GM12878 (cell line): ENCODE measurements around the gene NBDY. TPM values are rescaled to one million over a fixed set of nuclear protein-coding genes. Genes with fewer than 3 reads are reported as not detected.

ENCODE experiments used
- ATAC-seq: fragments of 200-7000 bp; cut with Tn5 transposase; 3 replicates; pipeline ENCODE4 v1.9.1; 2020; ENCODE audit warnings: mild to moderate bottlenecking, moderate library complexity
- BruUV-seq: library from RNA; stranded (reverse); fragments of 400-500 nt; replicated peaks from 2 replicates; lab custom pipeline; 2021; lab: Mats Ljungman, UMichigan
- CTCF ChIA-PET: fragments of 300-600 bp; sonication (Branson Sonifier 250); formaldehyde crosslinking; extraction: SDS; loops from one replicate; lab custom pipeline; 2021; ENCODE audit warnings: inconsistent platforms; lab: Yijun Ruan, JAX
- POLR2A ChIA-PET: fragments of 350-600 bp; formaldehyde crosslinking; extraction: SDS; loops from one replicate; lab custom pipeline; 2021; ENCODE audit warnings: inconsistent platforms; lab: Charles Lee
- RAD21 ChIA-PET: fragments of 300-600 bp; sonication (Branson Sonifier 250); formaldehyde crosslinking; loops from one replicate; lab custom pipeline; 2023; ENCODE audit warnings: antibody characterized with exemption; ENCODE audit not compliant: unreplicated experiment; lab: Charles Lee
- SMC1A ChIA-PET: fragments of 300-600 bp; sonication (Branson Sonifier 250); formaldehyde crosslinking; loops from one replicate; lab custom pipeline; 2023; ENCODE audit not compliant: unreplicated experiment, uncharacterized antibody; lab: Charles Lee
- DNase-seq: peaks from one replicate; pipeline ENCODE4 v3.0.0-alpha.2; 2011; ENCODE audit warnings: low read depth, low spot score
- FAIRE-seq: peaks from 3 replicates; lab custom pipeline; 2011; peaks lifted over from hg19 to GRCh38; lab: Jason Lieb, UNC
- H2AFZ ChIP-seq: 2 replicates; pipeline ENCODE4 v1.6.0; 2011; ENCODE audit warnings: low read depth, low read length, control low read depth; ENCODE audit not compliant: control insufficient read depth
- H3K27ac ChIP-seq: 2 replicates; pipeline ENCODE4 v1.5.1; 2011; ENCODE audit warnings: control low read depth; ENCODE audit not compliant: control insufficient read depth, insufficient read depth
- H3K27me3 ChIP-seq, 2 experiments: replicated peaks in 1 of 2; 2 replicates each; pipeline versions ENCODE4 v1.6.0 to v1.6.1; 2011; ENCODE audit warnings: low read length in 1 of 2; ENCODE audit not compliant: control insufficient read depth in 2 of 2, insufficient read depth in 2 of 2
- H3K36me3 ChIP-seq, 2 experiments: 2 replicates each; pipeline ENCODE4 v1.5.1; 2011; ENCODE audit warnings: low read length in 1 of 2; ENCODE audit not compliant: control insufficient read depth in 2 of 2, insufficient read depth in 2 of 2
- H3K4me1 ChIP-seq: 2 replicates; pipeline ENCODE4 v1.6.1; 2011; ENCODE audit warnings: mild to moderate bottlenecking, low read length, moderate library complexity, mixed read lengths; ENCODE audit not compliant: control insufficient read depth, insufficient read depth
- H3K4me2 ChIP-seq: 2 replicates; pipeline ENCODE4 v1.6.0; 2011; ENCODE audit warnings: control low read depth; ENCODE audit not compliant: control insufficient read depth, insufficient read depth
- H3K4me3 ChIP-seq: fragments of 200-600 bp; sonication (generic); 2 replicates; pipeline ENCODE4 v1.5.1; 2016
- H3K79me2 ChIP-seq: 2 replicates; pipeline ENCODE4 v1.6.0; 2011; ENCODE audit warnings: low read length; ENCODE audit not compliant: control insufficient read depth, insufficient read depth
- H3K9ac ChIP-seq: 2 replicates; pipeline ENCODE4 v1.8.0; 2011; ENCODE audit warnings: low read length, control low read depth, mixed read lengths; ENCODE audit not compliant: control insufficient read depth, insufficient read depth
- H3K9me3 ChIP-seq: replicated peaks from 3 replicates; pipeline ENCODE4 v1.5.1; 2011; ENCODE audit warnings: mild to moderate bottlenecking, low read length; ENCODE audit not compliant: control insufficient read depth, insufficient read depth
- H4K20me1 ChIP-seq: 2 replicates; pipeline ENCODE4 v1.6.0; 2011; ENCODE audit not compliant: control insufficient read depth, insufficient read depth
- CBX5 ChIP-seq: sonication (generic); IDR thresholded peaks from 2 replicates; pipeline ENCODE4 v1.6.1; 2016; ENCODE audit warnings: low read depth, moderate library complexity, mild to moderate bottlenecking, inconsistent platforms
- CEBPB ChIP-seq, 2 experiments: fragments of 150-350 bp in 1 of 2; IDR thresholded peaks; 2 replicates each; pipeline ENCODE4 v1.6.1; 2012 to 2014; ENCODE audit warnings: low read depth in 2 of 2, low read length in 2 of 2, borderline replicate concordance in 1 of 2, inconsistent platforms in 1 of 2
- E2F8 ChIP-seq: fragments of 450-650 bp; IDR thresholded peaks from 2 replicates; pipeline ENCODE4 v1.6.1; 2018; ENCODE audit warnings: mild to moderate bottlenecking, low read depth, moderate library complexity; ENCODE audit not compliant: partially characterized antibody
- FOXM1 ChIP-seq: IDR thresholded peaks from 2 replicates; pipeline ENCODE4 v1.6.1; 2012; ENCODE audit warnings: low read depth, mild to moderate bottlenecking, inconsistent platforms, low read length, moderate library complexity
- GABPA ChIP-seq: IDR thresholded peaks from 2 replicates; pipeline ENCODE4 v1.6.1; 2014; ENCODE audit warnings: antibody characterized with exemption, low read depth, mild to moderate bottlenecking, inconsistent platforms
- JUND ChIP-seq: IDR thresholded peaks from 2 replicates; pipeline ENCODE4 v1.6.1; 2012; ENCODE audit warnings: low read depth, mild to moderate bottlenecking, low read length, improper control_type of control experiment, moderate library complexity
- POLR2A ChIP-seq: IDR thresholded peaks from 2 replicates; pipeline ENCODE4 v1.6.1; 2011; ENCODE audit warnings: low read depth, mild to moderate bottlenecking, low read length
- POLR2AphosphoS2 ChIP-seq: IDR thresholded peaks from 2 replicates; pipeline ENCODE4 v1.6.1; 2011; ENCODE audit warnings: low read depth, mild to moderate bottlenecking, low read length, improper control_type of control experiment, moderate library complexity
- POU2F2 ChIP-seq: IDR thresholded peaks from 3 replicates; pipeline ENCODE4 v1.6.1; 2011; ENCODE audit warnings: low read depth, mild to moderate bottlenecking, low read length, borderline replicate concordance
- RUNX3 ChIP-seq: IDR thresholded peaks from 2 replicates; pipeline ENCODE4 v1.6.1; 2012; ENCODE audit warnings: low read length, inconsistent platforms
- SIX5 ChIP-seq: IDR thresholded peaks from 2 replicates; pipeline ENCODE4 v1.6.1; 2011; ENCODE audit warnings: mild to moderate bottlenecking, low read depth, low read length, moderate library complexity; ENCODE audit not compliant: severe bottlenecking
- SREBF2 ChIP-seq: IDR thresholded peaks from 2 replicates; pipeline ENCODE4 v1.6.1; 2012; ENCODE audit warnings: mild to moderate bottlenecking, low read length
- STAT1 ChIP-seq: fragments of 450-650 bp; conservative IDR thresholded peaks from 2 replicates; pipeline ENCODE4 v1.6.1; 2014; ENCODE audit warnings: antibody characterized with exemption, mild to moderate bottlenecking
- STAT3 ChIP-seq: IDR thresholded peaks from 2 replicates; pipeline ENCODE4 v1.6.1; 2011; ENCODE audit warnings: low read depth, low read length, improper control_type of control experiment
- SUZ12 ChIP-seq: fragments of 200-600 bp; sonication (generic); IDR thresholded peaks from one replicate; pipeline ENCODE4 v1.6.1; 2018; ENCODE audit warnings: antibody characterized with exemption, mild to moderate bottlenecking; ENCODE audit not compliant: unreplicated experiment
- YBX1 ChIP-seq: fragments of 450-650 bp; IDR thresholded peaks from 2 replicates; pipeline ENCODE4 v1.6.1; 2016; ENCODE audit warnings: antibody characterized with exemption
- WGBS: methylation state at CpG from one replicate; pipeline ENCODE4 v1.1.6; 2016; ENCODE audit warnings: low lambda C conversion rate; ENCODE audit not compliant: insufficient replicate concordance, insufficient coverage; ENCODE audit errors: missing lambda C conversion rate; 5-methylcytosine and 5-hydroxymethylcytosine counted together
- in situ Hi-C: fragments of 300-500 bp; cut with MboI; formaldehyde crosslinking; loops from 9 replicates; pipeline ENCODE4 v1.14.3; 2018; ENCODE audit warnings: mixed read lengths
- intact Hi-C: fragments of 100-400 bp; cut with micrococcal nuclease; formaldehyde crosslinking; loops from one replicate; pipeline ENCODE4 v1.14.2; 2022; ENCODE audit not compliant: unreplicated experiment
- polyA plus RNA-seq, 11 experiments: library from polyadenylated mRNA; depleted of rRNA in 4 of 11; unstranded in 6 of 11; stranded (reverse) in 5 of 11; fragments of >200 nt; fragmentation: Nextera tagmentation in 4 of 11; fragmentation: Illumina TruSeq in 1 of 11; extraction: Ambion mirVana in 4 of 11; extraction: Trizol in 1 of 11; gene quantifications; 1 replicate in 1 of 11; 2 replicates in 10 of 11; pipeline versions ENCODE4 v1.2.1 to v1.2.3, GENCODE V29; 2011 to 2016; ENCODE audit warnings: inconsistent platforms in 2 of 11, missing spikeins in 2 of 11, low read depth in 1 of 11
- total RNA-seq, 4 experiments: library from RNA; depleted of rRNA in 3 of 4; stranded (reverse); fragments of >200 nt in 3 of 4; fragmentation: Illumina TruSeq in 1 of 4; extraction: Trizol in 1 of 4; gene quantifications; 2 replicates each; pipeline versions ENCODE4 v1.2.1 to v1.2.3, GENCODE V29; 2013 to 2021
- TF ChIP-seq, protein P1 (sequence below): IDR thresholded peaks from 2 replicates; pipeline ENCODE4 v1.6.1; 2012; ENCODE audit warnings: low read depth, low read length, improper control_type of control experiment

The NBDY gene
- total and polyA plus RNA-seq, 10 of the 15 experiments (the other 5 are each of a cell fraction or from before 2014, with no cell fraction given), result 10.8 to 122 (median 61.5) TPM

GRCh38 chrX:56746996-56747395 lies 18.0 kb downstream of the NBDY start:
- ChIA-PET SMC1A (interaction anchor here (1.0 to 1.1 kb wide), 2 partner anchors 16 to 232 kb away, joined by 3 read pairs; no protein-coding TSS in a partner anchor), CTCF (interaction anchor here (1.4 to 1.5 kb wide), 2 partner anchors 13 to 18 kb away, joined by 3 to 4 read pairs; no protein-coding TSS in a partner anchor)
- DNase-seq (no peak), FAIRE-seq (no peak)
- in situ Hi-C loops, result loop anchor here (25.0 kb wide), 2 partner anchors 185 to 1035 kb away; partner anchors contain the start of genes RRAGB and UBQLN2
- no TSS peak for BruUV-seq
- 42% methylated on average over 1 of the region's 1 CpG for WGBS
- no peak overlapping the region for H2AFZ ChIP-seq
- TF ChIP-seq RUNX3, result no peak
- TF ChIP-seq CBX5, result no peak
- TF ChIP-seq GABPA, result no peak
- no peak for TF ChIP-seq STAT3
- TF ChIP-seq JUND, result no peak
- TF ChIP-seq SREBF2, result no peak
- no peak for TF ChIP-seq SIX5
- TF ChIP-seq POU2F2, result no peak
- TF ChIP-seq, all 136 proteins: peak for 0
- no peaks in the 10 kb centered on the region; the same call in 1 of the 2 replicates for H3K79me2 ChIP-seq
- intact Hi-C loops, result no loop called here
- no peaks in the 10 kb centered on the region for H4K20me1 ChIP-seq
- H3K27ac ChIP-seq, result no peak overlapping the region
- H3K4me1 ChIP-seq, result no peaks in the 10 kb centered on the region
- H3K9me3 ChIP-seq, result no peaks in the 10 kb centered on the region; the same call in 2 of the 3 replicates
- H3K4me2 ChIP-seq, result no peak overlapping the region
- RAD21 ChIA-PET, result no interaction called here
- H3K36me3 ChIP-seq, result no peaks in the 10 kb centered on the region
- H3K9ac ChIP-seq, result no peak overlapping the region
- ATAC-seq, result no peak
- H3K4me3 ChIP-seq, result no peak overlapping the region
- no peaks in the 10 kb centered on the region; a peak in 1 of 4 replicates for H3K27me3 ChIP-seq
- POLR2A ChIA-PET, result no interaction called here

DNA sequence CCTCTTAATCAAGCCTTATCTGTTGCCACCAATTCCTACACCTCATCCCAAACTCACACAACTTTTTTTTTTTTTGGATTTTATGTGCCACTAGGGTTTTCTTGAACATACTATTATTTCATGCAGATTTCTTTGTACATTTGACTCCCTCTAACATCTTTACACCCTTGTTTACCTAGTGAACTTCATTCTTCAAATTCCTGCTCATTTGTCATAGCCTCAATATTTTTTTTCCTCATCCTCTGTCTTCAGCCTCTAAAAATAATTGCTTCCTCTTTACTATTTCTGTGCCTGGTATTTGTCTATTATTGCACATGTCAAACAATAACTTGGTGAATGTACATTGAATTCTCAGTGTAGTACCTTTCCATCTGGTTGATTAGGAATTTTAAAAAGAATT lies 22.0 kb downstream of the NBDY start:
- Histone ChIP-seq H3K4me2 (no peak overlapping the region), H3K36me3 (no peaks in the 10 kb centered on the region), H3K9ac (no peak overlapping the region), H3K4me3 (no peak overlapping the region), H4K20me1 (no peaks in the 10 kb centered on the region), H3K9me3 (no peaks in the 10 kb centered on the region; the same call in 2 of the 3 replicates), H3K4me1 (no peaks in the 10 kb centered on the region), H2AFZ (no peak overlapping the region), H3K79me2 (no peaks in the 10 kb centered on the region; the same call in 1 of the 2 replicates), H3K27ac (no peak overlapping the region), H3K27me3 (no peaks in the 10 kb centered on the region; a peak in 1 of 4 replicates)
- ChIA-PET SMC1A (no interaction called here), CTCF (no interaction called here), POLR2A (no interaction called here), RAD21 (no interaction called here)
- no peak for FAIRE-seq
- in situ Hi-C loops (no loop called here), intact Hi-C loops (loop anchor here (10.0 kb wide), 1 partner anchor 374 kb away; the partner anchor contains the start of gene SPIN2B)
- no peak for ATAC-seq
- DNase-seq, result no peak
- no TSS peak for BruUV-seq
- TF ChIP-seq POLR2AphosphoS2, result no peak
- no peak for TF ChIP-seq SUZ12
- TF ChIP-seq, protein P1, sequence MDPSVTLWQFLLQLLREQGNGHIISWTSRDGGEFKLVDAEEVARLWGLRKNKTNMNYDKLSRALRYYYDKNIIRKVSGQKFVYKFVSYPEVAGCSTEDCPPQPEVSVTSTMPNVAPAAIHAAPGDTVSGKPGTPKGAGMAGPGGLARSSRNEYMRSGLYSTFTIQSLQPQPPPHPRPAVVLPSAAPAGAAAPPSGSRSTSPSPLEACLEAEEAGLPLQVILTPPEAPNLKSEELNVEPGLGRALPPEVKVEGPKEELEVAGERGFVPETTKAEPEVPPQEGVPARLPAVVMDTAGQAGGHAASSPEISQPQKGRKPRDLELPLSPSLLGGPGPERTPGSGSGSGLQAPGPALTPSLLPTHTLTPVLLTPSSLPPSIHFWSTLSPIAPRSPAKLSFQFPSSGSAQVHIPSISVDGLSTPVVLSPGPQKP, result no peak
- no peak for TF ChIP-seq FOXM1
- TF ChIP-seq E2F8, result no peak
- no peak for TF ChIP-seq STAT1
- TF ChIP-seq POLR2A, result no peak
- TF ChIP-seq YBX1, result no peak
- no peak for TF ChIP-seq CEBPB (IDR thresholded peaks at IDR 0.05; ENCODE audit: borderline replicate concordance in 1 of 2, low read depth in 2 of 2, low read length in 2 of 2)
